ENCODE data around the gene HIVEP3. TPM values are rescaled to one million over a fixed set of nuclear protein-coding genes. Genes with fewer than 3 reads are reported as not detected.

HIVEP3 gene
- total RNA-seq, 1 donor: 1.8 TPM

- H3K4me2 ChIP-seq (ENCODE audit: insufficient read depth, low read length): no peak overlapping the region
- no peaks in the 10 kb centered on the region for H3K9me3 ChIP-seq (ENCODE audit: low read depth, low read length)
- no peak overlapping the region for H3K4me3 ChIP-seq (ENCODE audit: insufficient read depth, low read length)
- H3K36me3 ChIP-seq (ENCODE audit: insufficient read depth, low read length): no peaks in the 10 kb centered on the region
- no peaks in the 10 kb centered on the region for H3K79me2 ChIP-seq (ENCODE audit: insufficient read depth, low read length)
- no peaks in the 10 kb centered on the region for H3K27me3 ChIP-seq (ENCODE audit: insufficient read depth, low read length)
- no peak for DNase-seq (ENCODE audit: insufficient read length, low spot score, missing footprints)
- H2AFZ ChIP-seq (ENCODE audit: low read length): no peak overlapping the region
- H3K4me1 ChIP-seq (ENCODE audit: insufficient read depth, low read length): peaks cover 15% of the 10 kb centered on the region
- no peak overlapping the region for H3K27ac ChIP-seq (ENCODE audit: low read depth, low read length)
- TF ChIP-seq CTCF (IDR thresholded peaks at IDR 0.05; ENCODE audit: extremely low read depth, low read depth, low read length): no peak
- no peaks in the 10 kb centered on the region for H4K20me1 ChIP-seq (ENCODE audit: insufficient read depth, low read length)
These were observed 141.0 kb downstream of the HIVEP3 start for GRCh38 chr1:41777695-41778094.

GRCh38 chr1:41776891-41777441 is 141.8 kb downstream of the HIVEP3 start:
- Histone ChIP-seq H3K4me2 (ENCODE audit: insufficient read depth, low read length) (no peak overlapping the region), H2AFZ (ENCODE audit: low read length) (no peak overlapping the region), H3K27ac (ENCODE audit: low read depth, low read length) (no peak overlapping the region), H3K27me3 (ENCODE audit: insufficient read depth, low read length) (no peaks in the 10 kb centered on the region), H3K79me2 (ENCODE audit: insufficient read depth, low read length) (no peaks in the 10 kb centered on the region), H3K4me1 (ENCODE audit: insufficient read depth, low read length) (peaks cover 17% of the 10 kb centered on the region), H3K9me3 (ENCODE audit: low read depth, low read length) (no peaks in the 10 kb centered on the region), H3K4me3 (ENCODE audit: insufficient read depth, low read length) (no peak overlapping the region), H3K36me3 (ENCODE audit: insufficient read depth, low read length) (no peaks in the 10 kb centered on the region), H4K20me1 (ENCODE audit: insufficient read depth, low read length) (no peaks in the 10 kb centered on the region)
- no peak for DNase-seq (ENCODE audit: insufficient read length, low spot score, missing footprints)
- no peak for TF ChIP-seq CTCF (IDR thresholded peaks at IDR 0.05; ENCODE audit: extremely low read depth, low read depth, low read length)

DNA sequence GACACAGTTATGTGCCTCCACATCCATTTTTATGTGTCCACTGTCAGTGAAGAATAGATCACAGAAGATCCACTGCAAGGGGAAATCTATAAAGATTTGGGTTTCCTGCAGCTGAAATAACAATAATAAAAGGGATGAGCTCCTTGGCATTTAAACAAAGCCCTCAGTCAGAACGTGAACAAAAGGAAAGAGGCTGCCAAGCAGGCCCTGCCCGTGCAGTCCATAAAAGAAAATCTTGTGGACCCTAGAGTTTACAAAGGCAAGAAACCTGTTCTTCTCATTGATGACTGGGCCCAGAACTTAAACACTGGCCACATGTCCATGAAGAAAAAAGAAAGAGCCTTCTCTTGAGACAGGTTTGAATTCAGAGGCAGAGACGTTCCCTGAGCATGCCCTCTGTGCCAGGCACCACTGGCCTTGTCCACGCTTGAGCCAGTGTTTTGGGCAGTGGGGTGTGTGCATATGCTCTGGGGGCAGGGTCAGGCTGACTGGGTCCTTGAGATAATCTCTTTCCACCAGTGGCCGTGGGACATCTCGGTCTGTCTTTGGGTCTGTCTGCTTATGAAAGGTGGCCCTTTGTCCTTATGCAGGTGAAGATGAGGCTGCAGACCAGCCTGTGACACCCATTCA is 142.7 kb downstream of the HIVEP3 start:
- TF ChIP-seq CTCF (IDR thresholded peaks at IDR 0.05; ENCODE audit: extremely low read depth, low read depth, low read length): no peak
- Histone ChIP-seq H3K27ac (ENCODE audit: low read depth, low read length) (no peak overlapping the region), H3K9me3 (ENCODE audit: low read depth, low read length) (no peaks in the 10 kb centered on the region), H4K20me1 (ENCODE audit: insufficient read depth, low read length) (no peaks in the 10 kb centered on the region), H3K4me2 (ENCODE audit: insufficient read depth, low read length) (no peak overlapping the region), H2AFZ (ENCODE audit: low read length) (no peak overlapping the region), H3K27me3 (ENCODE audit: insufficient read depth, low read length) (no peaks in the 10 kb centered on the region), H3K4me3 (ENCODE audit: insufficient read depth, low read length) (no peak overlapping the region), H3K4me1 (ENCODE audit: insufficient read depth, low read length) (peaks cover 25% of the 10 kb centered on the region), H3K36me3 (ENCODE audit: insufficient read depth, low read length) (no peaks in the 10 kb centered on the region), H3K79me2 (ENCODE audit: insufficient read depth, low read length) (no peaks in the 10 kb centered on the region)
- no peak for DNase-seq (ENCODE audit: insufficient read length, low spot score, missing footprints)

- Histone ChIP-seq H3K9me3 (ENCODE audit: low read depth, low read length) (no peaks in the 10 kb centered on the region), H3K4me2 (ENCODE audit: insufficient read depth, low read length) (no peak overlapping the region), H2AFZ (ENCODE audit: low read length) (no peak overlapping the region), H3K79me2 (ENCODE audit: insufficient read depth, low read length) (no peaks in the 10 kb centered on the region), H3K36me3 (ENCODE audit: insufficient read depth, low read length) (no peaks in the 10 kb centered on the region), H3K27me3 (ENCODE audit: insufficient read depth, low read length) (no peaks in the 10 kb centered on the region), H4K20me1 (ENCODE audit: insufficient read depth, low read length) (no peaks in the 10 kb centered on the region), H3K4me3 (ENCODE audit: insufficient read depth, low read length) (no peak overlapping the region), H3K27ac (ENCODE audit: low read depth, low read length) (no peak overlapping the region), H3K4me1 (ENCODE audit: insufficient read depth, low read length) (peaks cover 28% of the 10 kb centered on the region)
- no peak for TF ChIP-seq CTCF (IDR thresholded peaks at IDR 0.05; ENCODE audit: extremely low read depth, low read depth, low read length)
- no peak for DNase-seq (ENCODE audit: insufficient read length, low spot score, missing footprints)
These were observed 144.2 kb downstream of the HIVEP3 start for GRCh38 chr1:41774471-41774990.

Data from osteoblast (primary cell).